Caco-2 (cell line): ENCODE data around the gene NECAB2. TPM values are rescaled to one million over a fixed set of nuclear protein-coding genes. Genes with fewer than 3 reads are reported as not detected.

Source experiments
- BruUV-seq: library from RNA; stranded (reverse); fragments of 400-500 nt; replicated peaks from 2 replicates; lab custom pipeline; 2021; lab: Mats Ljungman, UMichigan
- CTCF ChIA-PET: fragments of 300-600 bp; sonication (Branson Sonifier 250); formaldehyde crosslinking; loops from one replicate; lab custom pipeline; 2022; ENCODE audit warnings: antibody characterized with exemption; lab: Charles Lee
- POLR2A ChIA-PET: fragments of 300-600 bp; sonication (Branson Sonifier 250); formaldehyde crosslinking; loops from one replicate; lab custom pipeline; 2022; ENCODE audit warnings: antibody characterized with exemption; lab: Charles Lee
- DNase-seq, 2 experiments: peaks; one replicate each; pipeline versions ENCODE4 v3.0.0 to v3.0.0-alpha.2; 2020 to 2022
- H3K27me3 ChIP-seq: replicated peaks from 2 replicates; pipeline ENCODE4 v1.6.0; 2011; ENCODE audit warnings: low read length; ENCODE audit not compliant: control insufficient read depth, insufficient read depth
- H3K36me3 ChIP-seq: 2 replicates; pipeline ENCODE4 v1.5.1; 2011; ENCODE audit warnings: low read length; ENCODE audit not compliant: control insufficient read depth, insufficient read depth
- H3K4me1 ChIP-seq: fragments of 250-450 bp; sonication (Bioruptor Pico); 2 replicates; pipeline ENCODE4 v1.5.1; 2020; ENCODE audit warnings: mild to moderate bottlenecking
- H3K4me3 ChIP-seq: 2 replicates; pipeline ENCODE4 v1.5.1; 2011; ENCODE audit warnings: low read depth, mild to moderate bottlenecking, control low read depth, low read length
- H3K9me3 ChIP-seq: fragments of 250-450 bp; sonication (Bioruptor Pico); 2 replicates; pipeline ENCODE4 v1.5.1; 2020; ENCODE audit warnings: mild to moderate bottlenecking, moderate library complexity
- H3K27ac Mint-ChIP-seq: one replicate; pipeline ENCODE4 v1.8.0; 2022; ENCODE audit warnings: mixed read lengths; ENCODE audit not compliant: unreplicated experiment
- H3K27me3 Mint-ChIP-seq: one replicate; pipeline ENCODE4 v1.8.0; 2022; ENCODE audit warnings: mixed read lengths; ENCODE audit not compliant: insufficient read depth, unreplicated experiment
- H3K36me3 Mint-ChIP-seq: one replicate; pipeline ENCODE4 v1.8.0; 2022; ENCODE audit warnings: mild to moderate bottlenecking, mixed read lengths; ENCODE audit not compliant: insufficient read depth, unreplicated experiment
- H3K4me1 Mint-ChIP-seq: one replicate; pipeline ENCODE4 v1.8.0; 2022; ENCODE audit warnings: low read depth, mixed read lengths; ENCODE audit not compliant: unreplicated experiment
- H3K4me3 Mint-ChIP-seq: one replicate; pipeline ENCODE4 v1.8.0; 2022; ENCODE audit warnings: mild to moderate bottlenecking, moderate library complexity, mixed read lengths; ENCODE audit not compliant: unreplicated experiment
- H3K9me3 Mint-ChIP-seq: one replicate; pipeline ENCODE4 v1.8.0; 2022; ENCODE audit warnings: mixed read lengths; ENCODE audit not compliant: unreplicated experiment
- intact Hi-C: fragments of 100-400 bp; cut with micrococcal nuclease; formaldehyde crosslinking; loops from one replicate; pipeline ENCODE4 v1.10.0; 2022; ENCODE audit not compliant: unreplicated experiment
- total RNA-seq: library from RNA; stranded (reverse); gene quantifications from 2 replicates; pipeline ENCODE4 v1.2.3, GENCODE V29; 2022
- TF ChIP-seq, protein P1 (sequence below), 2 experiments: fragments of 200-600 bp in 1 of 2; IDR thresholded peaks; 1 replicate in 1 of 2; 2 replicates in 1 of 2; pipeline versions ENCODE4 v1.5.1 to v1.8.0; 2011 to 2022; ENCODE audit warnings: antibody characterized with exemption in 1 of 2, control low read depth in 1 of 2, inconsistent platforms in 1 of 2, low read depth in 1 of 2, low read length in 1 of 2, mild to moderate bottlenecking in 1 of 2, moderate library complexity in 1 of 2; ENCODE audit not compliant: insufficient read depth in 1 of 2, severe bottlenecking in 1 of 2, unreplicated experiment in 1 of 2

Gene NECAB2
- total RNA-seq, 1 experiment from 2014 or later, result 0.68 TPM

GRCh38 chr16:83929811-83930555 lies 38.1 kb upstream of the NECAB2 start:
- H3K27ac Mint-ChIP-seq, result peak overlapping the region; percentile 53
- CTCF ChIA-PET, result interaction anchor here (1.4 to 2.4 kb wide), 2 partner anchors 24 to 27 kb away, joined by 4 to 10 read pairs; partner anchors contain the start of gene OSGIN1

GRCh38 chr16:83930730-83931500 lies 37.1 kb upstream of the NECAB2 start:
- POLR2A ChIA-PET, result interaction anchor here (0.9 kb wide), 1 partner anchor 17 kb away, joined by 3 read pairs; no protein-coding TSS in a partner anchor
- DNase-seq, result peak in 1 of 2 experiments; percentile 22
- Mint-ChIP-seq H3K4me1 (peaks cover 26% of the 10 kb centered on the region), H3K27me3 (no peaks in the 10 kb centered on the region), H3K27ac (no peak overlapping the region), H3K36me3 (peaks cover 25% of the 10 kb centered on the region), H3K9me3 (no peaks in the 10 kb centered on the region), H3K4me3 (no peak overlapping the region)
- Histone ChIP-seq H3K36me3 (no peaks in the 10 kb centered on the region), H3K4me1 (peaks cover 36% of the 10 kb centered on the region), H3K9me3 (no peaks in the 10 kb centered on the region), H3K27me3 (no peaks in the 10 kb centered on the region), H3K4me3 (no peak overlapping the region)
- TF ChIP-seq, protein P1, sequence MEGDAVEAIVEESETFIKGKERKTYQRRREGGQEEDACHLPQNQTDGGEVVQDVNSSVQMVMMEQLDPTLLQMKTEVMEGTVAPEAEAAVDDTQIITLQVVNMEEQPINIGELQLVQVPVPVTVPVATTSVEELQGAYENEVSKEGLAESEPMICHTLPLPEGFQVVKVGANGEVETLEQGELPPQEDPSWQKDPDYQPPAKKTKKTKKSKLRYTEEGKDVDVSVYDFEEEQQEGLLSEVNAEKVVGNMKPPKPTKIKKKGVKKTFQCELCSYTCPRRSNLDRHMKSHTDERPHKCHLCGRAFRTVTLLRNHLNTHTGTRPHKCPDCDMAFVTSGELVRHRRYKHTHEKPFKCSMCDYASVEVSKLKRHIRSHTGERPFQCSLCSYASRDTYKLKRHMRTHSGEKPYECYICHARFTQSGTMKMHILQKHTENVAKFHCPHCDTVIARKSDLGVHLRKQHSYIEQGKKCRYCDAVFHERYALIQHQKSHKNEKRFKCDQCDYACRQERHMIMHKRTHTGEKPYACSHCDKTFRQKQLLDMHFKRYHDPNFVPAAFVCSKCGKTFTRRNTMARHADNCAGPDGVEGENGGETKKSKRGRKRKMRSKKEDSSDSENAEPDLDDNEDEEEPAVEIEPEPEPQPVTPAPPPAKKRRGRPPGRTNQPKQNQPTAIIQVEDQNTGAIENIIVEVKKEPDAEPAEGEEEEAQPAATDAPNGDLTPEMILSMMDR (IDR thresholded peaks at IDR 0.05; ENCODE audit: insufficient read depth in 1 of 2, low read depth in 1 of 2, low read length in 1 of 2, severe bottlenecking in 1 of 2, unreplicated experiment in 1 of 2), result no peak
- no TSS peak for BruUV-seq
- CTCF ChIA-PET, result interaction anchor here (1.2 to 2.4 kb wide), 2 partner anchors 23 to 42 kb away, joined by 3 to 10 read pairs; partner anchors contain the start of gene OSGIN1
- intact Hi-C loops, result no loop called here

More at GRCh38 chr16:83929811-83930555, 38.1 kb upstream of the NECAB2 start:
- Histone ChIP-seq H3K9me3 (no peaks in the 10 kb centered on the region), H3K4me1 (peaks cover 36% of the 10 kb centered on the region), H3K4me3 (no peak overlapping the region), H3K27me3 (no peaks in the 10 kb centered on the region), H3K36me3 (no peaks in the 10 kb centered on the region)
- Mint-ChIP-seq H3K27me3 (no peaks in the 10 kb centered on the region), H3K4me1 (peaks cover 26% of the 10 kb centered on the region), H3K36me3 (peaks cover 19% of the 10 kb centered on the region), H3K4me3 (no peak overlapping the region), H3K9me3 (no peaks in the 10 kb centered on the region)
- no TSS peak for BruUV-seq
- TF ChIP-seq, protein P1 (IDR thresholded peaks at IDR 0.05; ENCODE audit: insufficient read depth in 1 of 2, low read depth in 1 of 2, low read length in 1 of 2, severe bottlenecking in 1 of 2, unreplicated experiment in 1 of 2), result no peak
- intact Hi-C loops, result no loop called here
- DNase-seq, result no peak
- POLR2A ChIA-PET, result interaction anchor here (4.2 kb wide), 1 partner anchor 24 kb away, joined by 31 read pairs; the partner anchor contains the start of gene OSGIN1

DNA sequence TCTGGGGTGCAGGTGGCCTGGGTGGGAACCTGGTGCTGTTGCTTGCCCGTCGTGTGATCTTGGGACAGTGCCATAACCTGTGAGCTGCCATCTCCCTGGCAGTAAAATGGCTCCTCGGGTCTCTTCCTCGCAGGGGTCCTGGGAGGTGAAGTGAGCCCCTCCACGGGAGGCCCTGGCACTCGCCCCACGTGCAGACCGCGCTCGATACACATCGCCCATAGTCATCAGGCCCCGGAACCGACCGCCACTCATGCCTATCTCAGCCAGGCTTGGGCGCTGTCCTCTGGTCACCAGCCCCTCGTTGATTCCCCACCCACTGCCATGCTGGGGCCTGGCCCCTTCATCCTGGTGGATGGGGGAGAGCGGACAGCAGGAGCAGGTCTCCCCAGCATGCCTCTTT lies 36.5 kb upstream of the NECAB2 start:
- Histone ChIP-seq H3K36me3 (no peaks in the 10 kb centered on the region), H3K4me3 (no peak overlapping the region), H3K27me3 (no peaks in the 10 kb centered on the region), H3K9me3 (no peaks in the 10 kb centered on the region), H3K4me1 (peaks cover 32% of the 10 kb centered on the region)
- Mint-ChIP-seq H3K27me3 (no peaks in the 10 kb centered on the region), H3K27ac (no peak overlapping the region), H3K36me3 (peaks cover 27% of the 10 kb centered on the region), H3K9me3 (no peaks in the 10 kb centered on the region), H3K4me3 (no peak overlapping the region), H3K4me1 (peaks cover 23% of the 10 kb centered on the region)
- ChIA-PET CTCF (interaction anchor here (1.2 kb wide), 1 partner anchor 43 kb away, joined by 3 read pairs; no protein-coding TSS in a partner anchor), POLR2A (interaction anchor here (0.9 kb wide), 1 partner anchor 16 kb away, joined by 3 read pairs; no protein-coding TSS in a partner anchor)
- intact Hi-C loops, result no loop called here
- no peak for DNase-seq
- TF ChIP-seq, protein P1 (IDR thresholded peaks at IDR 0.05; ENCODE audit: insufficient read depth in 1 of 2, low read depth in 1 of 2, low read length in 1 of 2, severe bottlenecking in 1 of 2, unreplicated experiment in 1 of 2), result no peak
- BruUV-seq, result no TSS peak
